Fibroblast of skin of right quadriceps (primary cell): ENCODE results near the gene CTNNA2.

Source experiments
- DNase-seq: peaks from one replicate; pipeline ENCODE4 v3.0.0-alpha.2; 2013

The CTNNA2 gene

GRCh38 chr2:79796641-79797040 lies 283.8 kb downstream of the CTNNA2 start:
- DNase-seq, result no peak

- DNase-seq, result no peak
Measured at GRCh38 chr2:79798776-79799175, 285.9 kb downstream of the CTNNA2 start.

GRCh38 chr2:79799729-79800128 lies 286.9 kb downstream of the CTNNA2 start:
- DNase-seq, result no peak

- DNase-seq, result no peak
Measured at GRCh38 chr2:79801082-79801481, 288.2 kb downstream of the CTNNA2 start.

- no peak for DNase-seq
Measured at GRCh38 chr2:79817288-79817687, 304.4 kb downstream of the CTNNA2 start.

GRCh38 chr2:79820281-79820680 lies 307.4 kb downstream of the CTNNA2 start:
- DNase-seq, result no peak

- DNase-seq, result no peak
Measured at GRCh38 chr2:79822136-79822535, 309.3 kb downstream of the CTNNA2 start.

- DNase-seq, result no peak
Measured at GRCh38 chr2:79824086-79824786, 311.4 kb downstream of the CTNNA2 start.

GRCh38 chr2:79827881-79828280 lies 315.0 kb downstream of the CTNNA2 start:
- no peak for DNase-seq

GRCh38 chr2:79830501-79830900 lies 317.6 kb downstream of the CTNNA2 start:
- DNase-seq, result no peak

GRCh38 chr2:79831961-79832360 lies 319.1 kb downstream of the CTNNA2 start:
- no peak for DNase-seq

GRCh38 chr2:79832511-79833234 lies 319.8 kb downstream of the CTNNA2 start:
- DNase-seq, result no peak

- DNase-seq, result no peak
Measured at GRCh38 chr2:79833235-79833878, 320.5 kb downstream of the CTNNA2 start.

GRCh38 chr2:79835911-79836310 lies 323.1 kb downstream of the CTNNA2 start:
- no peak for DNase-seq

GRCh38 chr2:79844011-79844410 lies 331.2 kb downstream of the CTNNA2 start:
- no peak for DNase-seq

GRCh38 chr2:79846878-79847277 lies 334.0 kb downstream of the CTNNA2 start:
- DNase-seq, result no peak

- DNase-seq, result no peak
Measured at GRCh38 chr2:79849241-79849640, 336.4 kb downstream of the CTNNA2 start.

- DNase-seq, result no peak
Measured at GRCh38 chr2:79849949-79850348, 337.1 kb downstream of the CTNNA2 start.

GRCh38 chr2:79850912-79851311 lies 338.1 kb downstream of the CTNNA2 start:
- no peak for DNase-seq

- DNase-seq, result no peak
Measured at GRCh38 chr2:79855264-79856006, 342.6 kb downstream of the CTNNA2 start.

- no peak for DNase-seq
Measured at GRCh38 chr2:79857888-79858287, 345.0 kb downstream of the CTNNA2 start.

- peak; percentile 0 for DNase-seq
Measured at GRCh38 chr2:79860228-79861058, 347.6 kb downstream of the CTNNA2 start.

GRCh38 chr2:79861059-79861374 lies 348.2 kb downstream of the CTNNA2 start:
- DNase-seq, result no peak
